HG02678 (cell line): ENCODE measurements around the gene YWHAG.
"Not testable (repeated sequence)": the region's sequence is repeated elsewhere in the genome, so short reads cannot be mapped to it uniquely, and the experiment has no call there.

Experiments used
- ATAC-seq: cut with Tn5 transposase; IDR thresholded peaks from one replicate; pipeline ENCODE4 v1.9.1; 2021; ENCODE audit warnings: mild to moderate bottlenecking, moderate library complexity; ENCODE audit not compliant: unreplicated experiment

Gene YWHAG

DNA sequence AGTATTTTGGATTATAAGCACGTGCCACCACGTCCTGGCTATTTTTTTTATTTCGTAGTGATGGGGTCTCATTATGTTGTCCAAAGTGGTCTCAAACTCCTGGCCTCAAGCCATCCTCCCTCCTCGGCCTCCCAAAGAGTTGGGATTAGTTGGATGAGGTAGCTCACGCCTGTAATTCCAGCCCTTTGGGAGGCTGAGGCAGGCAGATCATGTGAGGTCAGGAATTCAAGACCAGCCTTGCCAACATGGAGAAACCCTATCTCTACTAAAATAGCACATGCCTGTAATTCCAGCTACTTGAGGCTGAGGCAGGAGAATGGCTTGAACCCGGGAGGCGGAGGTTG is 21.8 kb upstream of the YWHAG start:
- no peak for ATAC-seq

- ATAC-seq = no peak
Measured at GRCh38 chr7:76377186-76377918, 18.6 kb upstream of the YWHAG start.

DNA sequence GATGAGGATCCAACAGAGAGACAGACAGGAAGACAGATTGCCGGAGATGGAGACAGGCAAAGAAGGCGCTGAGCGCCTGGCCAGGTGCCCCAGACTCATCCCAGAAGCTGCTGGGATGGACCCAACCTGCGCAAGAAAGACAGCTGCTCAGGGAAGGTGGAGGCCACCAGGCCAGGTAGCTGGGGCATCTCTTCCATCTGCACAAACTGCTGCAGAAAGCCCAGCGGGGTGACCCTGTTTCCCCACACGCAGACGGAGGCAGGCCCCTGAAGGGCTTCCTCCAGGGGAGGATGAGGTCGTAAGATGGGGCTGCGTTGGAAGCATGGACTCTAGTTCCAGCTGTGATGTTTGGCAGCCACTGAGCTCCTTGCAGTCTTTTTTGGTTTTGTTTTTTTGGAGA is 16.5 kb upstream of the YWHAG start:
- ATAC-seq = no peak

DNA sequence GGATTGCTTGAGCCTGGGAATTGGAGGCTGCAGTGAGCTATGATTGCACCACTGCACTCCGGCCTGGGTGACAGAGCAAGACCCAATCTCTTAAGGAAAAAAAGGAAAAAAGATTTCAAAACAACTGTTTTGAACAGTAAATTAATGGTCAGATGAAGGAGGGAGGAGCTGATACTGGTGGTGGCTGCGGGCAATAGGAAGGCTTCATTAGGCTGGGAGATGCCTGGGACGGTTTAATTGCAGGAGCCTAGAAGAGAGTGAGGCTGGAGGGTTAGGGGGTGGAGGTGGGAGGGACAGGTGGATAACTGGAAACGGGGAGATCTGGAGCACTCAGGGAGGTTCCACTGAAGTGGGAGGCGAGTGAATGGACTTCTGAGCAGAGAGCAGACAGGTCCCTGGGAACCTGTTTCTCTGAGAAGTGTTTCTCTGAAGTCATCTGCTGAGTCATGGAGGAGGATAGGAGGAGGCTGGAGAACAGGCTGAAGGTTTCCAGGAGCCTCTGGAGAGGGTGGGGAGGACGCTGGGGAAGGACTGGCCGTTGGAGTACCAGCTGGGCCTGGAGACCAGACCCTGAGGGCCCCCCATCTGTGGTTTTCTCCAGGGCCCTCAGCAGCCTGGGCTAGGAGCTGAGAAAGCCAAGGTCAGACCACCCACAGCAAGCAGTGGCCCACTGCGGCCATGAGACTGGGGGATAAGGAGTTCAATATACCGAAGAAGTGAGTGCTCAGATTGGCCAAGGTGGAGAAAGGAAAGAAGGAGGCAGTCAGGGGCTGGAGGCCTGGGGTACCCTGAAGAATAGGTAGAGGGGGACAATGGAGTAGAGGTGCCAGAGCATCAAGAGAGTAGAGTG is 14.4 kb upstream of the YWHAG start:
- ATAC-seq = no peak

- no peak for ATAC-seq
Measured at GRCh38 chr7:76371396-76371795, 12.6 kb upstream of the YWHAG start.

GRCh38 chr7:76369018-76369417 is 10.2 kb upstream of the YWHAG start:
- ATAC-seq = no peak

GRCh38 chr7:76368190-76368589 is 9.4 kb upstream of the YWHAG start:
- ATAC-seq = no peak

GRCh38 chr7:76364198-76364584 is 5.4 kb upstream of the YWHAG start:
- peak; percentile 5 for ATAC-seq

GRCh38 chr7:76363754-76364153 is 5.0 kb upstream of the YWHAG start:
- not testable (repeated sequence) for ATAC-seq

GRCh38 chr7:76359978-76360638 is 1.3 kb upstream of the YWHAG start:
- no peak for ATAC-seq

DNA sequence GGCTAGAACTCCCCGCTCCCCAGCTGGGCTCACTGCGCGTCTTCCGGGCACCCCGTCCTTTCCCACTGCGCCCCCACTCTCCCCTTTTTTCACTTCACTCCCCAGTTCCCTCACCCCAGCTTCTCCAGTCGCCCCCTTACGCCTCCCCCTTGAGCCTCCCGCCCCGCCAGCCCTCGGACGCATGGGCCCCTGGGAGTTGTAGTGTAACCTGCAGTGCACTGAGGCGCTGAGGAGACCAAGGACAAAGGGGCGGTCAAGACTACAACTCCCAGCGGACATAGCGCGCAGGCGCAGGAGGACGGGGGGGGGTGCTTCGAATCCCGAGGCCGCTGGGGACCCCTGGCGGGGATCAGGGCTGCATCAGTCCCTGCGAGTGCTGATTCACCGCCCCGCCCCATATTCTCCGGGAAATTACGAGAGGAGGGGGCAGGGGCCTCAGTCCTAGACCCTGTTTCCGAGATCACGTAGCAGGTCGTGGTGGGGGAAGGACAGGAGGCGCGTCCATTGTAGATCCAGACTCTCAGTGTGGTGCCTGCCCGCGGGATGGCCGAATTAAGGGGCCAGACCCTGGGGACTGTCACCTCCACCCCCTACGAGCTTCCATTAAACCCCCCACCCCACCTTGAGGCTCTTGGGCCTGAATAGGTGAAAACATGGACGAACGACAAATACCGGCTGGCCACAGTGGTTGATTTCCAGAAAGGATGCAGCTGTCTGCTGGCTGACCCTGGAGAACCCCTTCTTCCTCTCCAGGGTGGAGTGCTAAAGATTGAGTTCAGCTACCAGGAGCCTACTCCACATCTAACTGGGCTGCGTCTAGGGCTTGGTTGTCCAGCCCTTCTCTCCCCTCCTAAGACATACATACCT is 553 bp upstream of the YWHAG start:
- ATAC-seq = peak; percentile 90

- ATAC-seq = peak; percentile 24
Measured at GRCh38 chr7:76358011-76358480, 745 bp downstream of the YWHAG start.

DNA sequence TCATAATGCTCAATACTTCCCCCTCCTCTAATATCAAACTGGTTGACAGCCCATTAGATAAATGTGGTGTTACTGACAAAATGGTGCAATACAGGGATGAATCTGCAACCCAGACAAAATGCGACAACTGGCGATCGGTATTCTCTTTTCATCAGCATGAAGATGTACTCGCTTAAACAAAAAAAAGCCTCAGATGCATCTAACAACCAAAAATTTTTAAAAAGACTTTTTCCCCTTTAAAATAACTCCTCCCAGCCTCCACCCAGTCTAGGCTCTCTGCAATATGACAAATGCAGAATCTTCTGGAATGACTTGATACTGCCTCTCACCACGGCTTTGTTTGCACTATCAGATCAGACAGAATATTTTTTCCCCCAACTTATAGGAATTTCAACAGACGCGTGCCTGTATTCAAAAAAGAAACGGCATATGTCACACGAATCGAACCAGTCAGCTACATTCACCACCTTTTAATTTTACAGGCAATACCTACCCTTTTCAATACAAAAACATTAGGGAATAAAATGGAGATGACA is 1.2 kb downstream of the YWHAG start:
- ATAC-seq = no peak

DNA sequence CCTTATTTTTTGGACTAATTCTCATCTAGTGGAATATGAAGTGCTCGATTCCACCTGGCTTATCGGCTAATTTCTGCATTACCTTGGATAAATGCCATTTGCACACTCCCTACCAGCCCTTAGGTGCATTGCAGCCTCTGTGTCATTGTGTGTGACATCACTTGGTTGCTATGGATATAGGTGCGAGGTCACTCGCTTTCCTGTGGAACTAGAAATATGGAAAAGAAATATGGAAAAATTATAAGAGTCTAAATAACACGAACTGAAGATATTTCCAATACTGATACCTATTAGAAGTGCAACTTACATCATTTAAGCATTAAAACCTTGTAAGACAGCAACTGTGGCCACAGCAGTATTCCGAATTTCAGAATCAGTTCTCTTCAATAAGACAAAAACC is 2.0 kb downstream of the YWHAG start:
- ATAC-seq = no peak

DNA sequence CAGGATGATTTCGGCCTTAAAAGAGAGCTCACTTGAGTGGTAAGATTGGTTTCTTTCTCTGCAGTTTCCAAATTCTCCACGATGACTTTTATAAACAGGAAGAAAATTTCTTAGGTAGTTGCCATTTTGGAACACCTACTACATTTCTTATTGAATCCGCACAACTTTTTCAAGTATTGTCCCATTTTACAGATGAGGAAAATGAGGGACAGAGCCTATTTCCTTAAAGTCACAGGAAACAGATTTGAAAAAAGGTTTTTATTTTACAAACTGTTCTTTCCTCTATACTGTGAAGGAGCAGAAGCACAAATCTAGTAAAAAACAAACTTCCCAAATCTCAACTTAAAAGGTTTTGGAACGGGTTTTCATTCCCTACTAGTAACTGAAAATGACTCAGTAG is 2.7 kb downstream of the YWHAG start:
- ATAC-seq = no peak

DNA sequence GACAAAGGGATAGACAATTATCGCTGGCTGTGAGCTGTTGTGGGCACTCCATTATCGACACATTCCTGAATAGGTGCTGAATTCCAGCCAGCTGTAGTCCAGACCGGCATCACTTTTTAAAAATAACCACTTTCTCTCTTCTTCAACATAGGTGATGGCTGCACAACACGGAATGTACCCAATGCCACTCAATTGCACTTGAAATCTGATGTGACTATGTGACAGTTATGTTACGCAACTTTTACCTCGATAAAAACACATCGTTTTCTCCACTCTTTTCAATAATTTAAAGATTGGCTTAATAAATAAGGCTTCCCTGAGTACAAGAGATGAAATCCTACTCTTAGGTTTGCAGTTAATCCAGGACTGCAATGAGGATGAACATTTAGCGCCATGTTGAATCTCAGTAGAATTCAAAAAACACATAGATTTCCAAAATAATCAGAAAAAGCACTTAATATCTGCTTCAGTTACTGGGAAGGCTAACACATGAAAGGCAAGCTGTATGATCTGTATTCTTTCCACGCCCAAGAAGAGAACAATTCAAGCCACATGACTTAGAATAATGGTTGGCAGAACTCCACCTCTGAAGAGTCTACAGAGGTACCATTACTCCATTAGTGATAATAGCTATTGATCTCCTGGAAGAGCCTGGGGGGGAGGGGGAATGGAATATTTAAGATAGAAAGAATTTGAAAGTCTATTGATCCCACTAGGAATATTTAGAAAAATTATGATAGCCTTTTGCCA is 3.6 kb downstream of the YWHAG start:
- no peak for ATAC-seq

DNA sequence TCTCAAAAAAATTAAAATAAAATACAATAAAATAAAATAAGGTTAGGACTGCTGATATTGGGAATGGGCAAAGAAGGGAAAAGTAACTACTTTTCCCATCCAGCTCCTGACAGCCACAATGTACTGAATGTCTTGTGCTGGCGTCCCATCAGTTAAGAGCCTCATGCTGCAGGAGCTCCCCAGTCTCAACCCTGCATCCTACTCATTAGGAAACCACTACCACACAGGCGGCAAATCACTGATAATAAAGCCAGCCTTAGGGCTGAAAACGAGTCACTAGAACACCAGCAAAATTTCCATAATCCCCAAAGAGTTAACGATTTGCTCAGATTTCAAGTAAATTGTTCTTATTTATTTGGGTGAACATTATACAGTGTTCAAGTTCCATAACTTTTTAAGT is 4.3 kb downstream of the YWHAG start:
- ATAC-seq = no peak

- no peak for ATAC-seq
Measured at GRCh38 chr7:76353744-76354143, 5.0 kb downstream of the YWHAG start.

- no peak for ATAC-seq
Measured at GRCh38 chr7:76352193-76352592, 6.6 kb downstream of the YWHAG start.

- no peak for ATAC-seq
Measured at GRCh38 chr7:76351372-76351771, 7.4 kb downstream of the YWHAG start.
